Measurements from ENCODE around the gene TACR1.

DNA sequence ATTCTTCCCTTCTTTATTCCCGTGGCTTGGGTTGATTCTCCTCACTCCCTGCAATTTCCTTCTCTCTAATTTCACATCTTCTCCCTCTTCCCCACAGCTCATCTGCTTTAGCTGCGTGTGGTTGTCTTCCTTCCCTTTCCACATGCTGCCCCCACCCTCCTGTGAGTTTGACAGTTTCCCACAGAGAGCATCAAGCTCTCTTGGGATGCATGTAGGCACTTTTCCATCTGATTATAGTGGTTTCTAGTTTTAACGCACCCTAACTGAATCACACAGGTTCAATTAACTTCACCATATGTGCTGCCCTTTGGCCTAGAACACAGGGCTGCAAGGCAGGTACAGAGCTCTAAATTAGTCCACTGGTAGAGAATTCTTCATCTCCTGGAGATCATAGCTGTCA lies 110.5 kb downstream of the TACR1 start:
- no peak for TF ChIP-seq ZNF274 (CRISPR knock-in tag; IDR thresholded peaks at IDR 0.05)
- TF ChIP-seq ZNF549 (CRISPR knock-in tag; IDR thresholded peaks at IDR 0.05), result no peak
- no peak for TF ChIP-seq FOXC1 (CRISPR knock-in tag; IDR thresholded peaks at IDR 0.05; ENCODE audit: borderline replicate concordance)
- TF ChIP-seq, protein P1, sequence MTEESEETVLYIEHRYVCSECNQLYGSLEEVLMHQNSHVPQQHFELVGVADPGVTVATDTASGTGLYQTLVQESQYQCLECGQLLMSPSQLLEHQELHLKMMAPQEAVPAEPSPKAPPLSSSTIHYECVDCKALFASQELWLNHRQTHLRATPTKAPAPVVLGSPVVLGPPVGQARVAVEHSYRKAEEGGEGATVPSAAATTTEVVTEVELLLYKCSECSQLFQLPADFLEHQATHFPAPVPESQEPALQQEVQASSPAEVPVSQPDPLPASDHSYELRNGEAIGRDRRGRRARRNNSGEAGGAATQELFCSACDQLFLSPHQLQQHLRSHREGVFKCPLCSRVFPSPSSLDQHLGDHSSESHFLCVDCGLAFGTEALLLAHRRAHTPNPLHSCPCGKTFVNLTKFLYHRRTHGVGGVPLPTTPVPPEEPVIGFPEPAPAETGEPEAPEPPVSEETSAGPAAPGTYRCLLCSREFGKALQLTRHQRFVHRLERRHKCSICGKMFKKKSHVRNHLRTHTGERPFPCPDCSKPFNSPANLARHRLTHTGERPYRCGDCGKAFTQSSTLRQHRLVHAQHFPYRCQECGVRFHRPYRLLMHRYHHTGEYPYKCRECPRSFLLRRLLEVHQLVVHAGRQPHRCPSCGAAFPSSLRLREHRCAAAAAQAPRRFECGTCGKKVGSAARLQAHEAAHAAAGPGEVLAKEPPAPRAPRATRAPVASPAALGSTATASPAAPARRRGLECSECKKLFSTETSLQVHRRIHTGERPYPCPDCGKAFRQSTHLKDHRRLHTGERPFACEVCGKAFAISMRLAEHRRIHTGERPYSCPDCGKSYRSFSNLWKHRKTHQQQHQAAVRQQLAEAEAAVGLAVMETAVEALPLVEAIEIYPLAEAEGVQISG (CRISPR knock-in tag; IDR thresholded peaks at IDR 0.05), result no peak
- TF ChIP-seq CHCHD3 (CRISPR knock-in tag; IDR thresholded peaks at IDR 0.05), result no peak
- no peak for TF ChIP-seq NFKB2 (CRISPR knock-in tag; IDR thresholded peaks at IDR 0.05; ENCODE audit: borderline replicate concordance)
- no peak for TF ChIP-seq ZNF431 (CRISPR knock-in tag; IDR thresholded peaks at IDR 0.05; ENCODE audit: borderline replicate concordance, low read depth)
- TF ChIP-seq GFI1 (CRISPR knock-in tag; IDR thresholded peaks at IDR 0.05; ENCODE audit: borderline replicate concordance), result no peak
- TF ChIP-seq ELF4 (CRISPR knock-in tag; IDR thresholded peaks at IDR 0.05; ENCODE audit: borderline replicate concordance), result no peak
- TF ChIP-seq, protein P2, sequence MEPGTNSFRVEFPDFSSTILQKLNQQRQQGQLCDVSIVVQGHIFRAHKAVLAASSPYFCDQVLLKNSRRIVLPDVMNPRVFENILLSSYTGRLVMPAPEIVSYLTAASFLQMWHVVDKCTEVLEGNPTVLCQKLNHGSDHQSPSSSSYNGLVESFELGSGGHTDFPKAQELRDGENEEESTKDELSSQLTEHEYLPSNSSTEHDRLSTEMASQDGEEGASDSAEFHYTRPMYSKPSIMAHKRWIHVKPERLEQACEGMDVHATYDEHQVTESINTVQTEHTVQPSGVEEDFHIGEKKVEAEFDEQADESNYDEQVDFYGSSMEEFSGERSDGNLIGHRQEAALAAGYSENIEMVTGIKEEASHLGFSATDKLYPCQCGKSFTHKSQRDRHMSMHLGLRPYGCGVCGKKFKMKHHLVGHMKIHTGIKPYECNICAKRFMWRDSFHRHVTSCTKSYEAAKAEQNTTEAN (CRISPR knock-in tag; conservative IDR thresholded peaks at IDR 0.05), result no peak
- TF ChIP-seq TP53 (CRISPR knock-in tag; conservative IDR thresholded peaks at IDR 0.05), result no peak
- TF ChIP-seq HES4 (CRISPR knock-in tag; IDR thresholded peaks at IDR 0.05; ENCODE audit: borderline replicate concordance), result no peak
- TF ChIP-seq HMG20B (CRISPR knock-in tag; conservative IDR thresholded peaks at IDR 0.05), result no peak
- no peak for TF ChIP-seq POLR2A (IDR thresholded peaks at IDR 0.05; ENCODE audit: insufficient read depth in 1 of 2, low read depth in 2 of 2, low read length in 2 of 2)
